GM18499 (cell line): ENCODE measurements around the gene HNRNPCL1.
"Not testable (repeated sequence)": the region's sequence is repeated elsewhere in the genome, so short reads cannot be mapped to it uniquely, and the experiment has no call there.

Experiments
- ATAC-seq: cut with Tn5 transposase; IDR thresholded peaks from one replicate; pipeline ENCODE4 v1.9.1; 2021; ENCODE audit warnings: moderate number of reproducible peaks; ENCODE audit not compliant: insufficient read depth, unreplicated experiment

Gene HNRNPCL1

DNA sequence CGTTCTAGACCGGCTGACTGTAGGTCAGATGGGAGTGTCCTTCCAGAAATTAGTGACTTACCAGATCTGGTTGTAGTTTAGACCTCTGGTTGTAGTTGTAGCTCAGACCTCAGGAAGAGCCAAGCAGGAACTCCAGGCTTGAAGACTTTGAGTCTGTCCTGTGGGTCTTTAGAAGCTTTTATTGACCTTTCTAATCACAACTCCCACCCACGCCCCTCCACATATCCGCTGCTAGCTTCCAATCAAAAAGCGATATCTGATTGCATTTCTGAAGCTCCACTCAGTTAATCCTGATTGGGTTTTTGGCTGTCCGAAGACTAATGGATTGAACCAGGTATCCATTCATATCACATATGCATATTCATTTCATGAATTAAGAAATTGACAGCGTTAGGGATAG, at the start of gene HNRNPCL1:
HNRNPCL1 (minus strand) TSS at position 101 of the 400 bp plus-strand sequence. CDS start 431 bp downstream, outside the sequence.
- not testable (repeated sequence) for ATAC-seq

DNA sequence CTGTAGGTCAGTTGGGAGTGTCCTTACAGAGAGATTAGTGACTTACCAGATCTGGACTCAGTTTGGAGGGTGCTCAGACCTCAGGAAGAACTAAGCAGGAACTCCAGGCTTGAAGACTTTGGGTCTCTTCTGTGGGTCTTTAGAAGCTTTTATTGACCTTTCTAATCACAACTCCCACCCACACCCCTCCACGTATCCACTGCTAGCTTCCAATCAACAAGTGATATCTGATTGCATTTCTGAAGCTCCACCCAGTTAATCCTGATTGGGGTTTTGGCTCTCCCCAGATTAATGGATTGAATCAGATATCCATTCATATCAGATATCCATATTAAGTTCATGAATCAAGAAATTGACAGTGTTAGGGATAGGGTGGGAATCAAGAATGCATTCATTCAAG, 49.6 kb upstream of the HNRNPCL1 start, which contains the start of gene PRAMEF10:
PRAMEF10 (minus strand) TSS at position 101 of the 400 bp plus-strand sequence. CDS start 2,423 bp downstream, outside the sequence.
- ATAC-seq, result not testable (repeated sequence)

DNA sequence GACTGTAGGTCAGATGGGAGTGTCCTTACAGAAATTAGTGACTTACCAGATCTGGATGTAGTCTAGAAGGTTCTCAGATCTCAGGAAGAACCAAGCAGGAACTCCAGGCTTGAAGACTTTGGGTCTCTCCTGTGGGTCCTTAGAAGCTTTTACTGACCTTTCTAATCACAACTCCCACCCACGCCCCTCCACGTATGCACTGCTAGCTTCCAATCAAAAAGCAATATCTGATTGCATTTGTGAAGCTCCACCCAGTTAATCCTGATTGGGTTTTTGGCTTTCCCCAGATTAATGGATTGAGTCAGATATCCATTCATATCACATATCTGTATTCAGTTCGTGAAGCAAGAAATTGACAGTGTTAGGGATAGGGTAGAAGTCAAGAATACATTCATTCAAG, 37.6 kb upstream of the HNRNPCL1 start, which contains the start of gene PRAMEF4:
PRAMEF4 (minus strand) TSS at position 101 of the 400 bp plus-strand sequence. CDS start 2,807 bp downstream, outside the sequence.
- ATAC-seq, result not testable (repeated sequence)

DNA sequence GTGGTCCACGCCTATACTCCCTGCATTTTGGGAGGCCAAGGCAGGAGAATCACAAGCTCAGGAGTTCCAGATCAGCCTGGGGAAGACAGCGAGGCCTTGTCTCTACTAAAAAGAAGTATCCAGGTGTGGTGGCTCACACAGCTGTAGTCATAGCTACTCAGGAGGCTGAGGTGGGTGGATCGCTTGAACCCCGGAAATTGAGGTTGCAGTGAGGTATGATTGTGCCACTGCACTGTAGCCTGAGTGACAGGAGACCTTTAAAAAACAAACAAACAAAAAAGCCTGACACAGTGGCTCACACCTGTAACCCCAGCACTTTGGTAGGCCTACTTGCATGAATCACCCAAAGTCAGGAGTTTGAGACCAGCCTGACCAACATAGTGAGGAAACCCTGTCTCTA, 29.9 kb upstream of the HNRNPCL1 start:
- ATAC-seq, result not testable (repeated sequence)

DNA sequence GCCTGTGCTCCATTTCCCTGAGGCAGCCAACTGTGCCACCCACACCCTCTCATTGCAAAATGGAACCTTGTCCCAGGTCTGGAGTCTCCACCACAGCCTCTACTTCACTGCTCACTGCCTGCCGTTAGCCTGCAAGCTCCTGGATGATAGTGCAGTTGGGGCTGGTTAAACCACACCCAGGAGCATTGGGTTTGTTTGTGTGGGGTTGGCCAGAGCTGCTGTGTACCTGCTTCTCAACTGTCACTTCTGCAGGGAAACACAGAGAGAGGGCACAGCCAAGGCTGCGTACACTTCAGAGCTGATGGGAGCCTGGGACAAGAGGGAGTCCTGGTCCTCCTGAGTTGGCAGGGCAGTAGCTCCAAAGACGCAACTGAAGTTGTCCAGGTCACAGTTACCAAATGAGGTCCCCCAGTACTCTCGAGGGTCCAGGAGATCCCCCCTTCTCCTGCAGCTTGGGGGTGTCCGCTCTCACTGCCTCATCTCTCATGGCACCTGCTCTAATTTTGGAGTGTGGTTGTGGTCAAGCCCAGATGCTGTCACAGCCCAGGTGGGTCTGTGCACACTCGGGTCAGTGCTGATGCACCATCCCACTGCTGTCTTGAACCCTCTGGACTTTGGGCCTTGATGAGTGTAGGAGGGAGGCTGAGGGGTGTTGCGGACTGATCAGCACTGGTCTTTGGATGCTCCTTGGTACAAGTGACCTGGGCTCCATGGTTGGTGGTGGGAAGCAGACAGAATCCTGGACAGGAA, 14.8 kb upstream of the HNRNPCL1 start:
- not testable (repeated sequence) for ATAC-seq

DNA sequence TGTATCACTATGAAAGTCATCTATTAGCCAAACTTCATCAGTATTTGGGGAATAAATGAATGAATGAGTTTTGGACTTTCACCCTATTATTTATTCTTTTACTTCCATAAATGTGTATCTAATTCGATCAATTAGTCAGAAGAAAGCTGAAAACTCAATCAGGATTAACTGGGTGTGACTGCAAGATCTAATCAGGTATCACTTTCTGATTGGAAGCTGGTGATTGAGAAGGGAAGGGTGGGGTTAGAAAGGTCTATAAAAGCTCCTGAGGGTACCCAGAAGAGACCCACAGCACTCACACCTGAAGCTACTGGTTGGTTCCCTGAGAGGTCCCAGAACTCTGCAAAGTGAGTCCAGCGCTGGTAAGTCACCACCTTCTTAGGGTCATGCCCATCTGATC, 8.3 kb upstream of the HNRNPCL1 start, which contains the start of gene PRAMEF2:
PRAMEF2 (plus strand) TSS at position 301 of the 400 bp plus-strand sequence. CDS start 1,924 bp downstream, outside the sequence.
- ATAC-seq, result not testable (repeated sequence)

DNA sequence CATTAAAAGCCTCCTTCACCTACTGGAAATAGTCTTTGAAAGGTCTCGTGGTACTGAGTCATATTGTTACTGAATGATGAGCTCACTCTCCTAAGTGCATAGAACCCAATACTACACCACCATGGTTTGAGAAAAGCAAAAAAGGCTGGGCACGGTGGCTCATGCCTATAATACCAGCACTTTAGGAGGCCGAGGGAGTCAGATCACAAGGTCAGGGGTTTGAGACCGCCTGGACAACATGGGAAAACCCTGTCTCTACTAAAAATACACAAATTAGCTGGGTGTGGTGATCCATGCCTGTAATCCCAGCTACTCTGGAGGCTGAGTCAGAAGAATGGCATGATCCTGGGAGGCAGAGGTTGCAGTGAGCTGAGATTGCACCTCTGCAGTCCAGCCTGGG, 3.3 kb upstream of the HNRNPCL1 start:
- no peak for ATAC-seq

DNA sequence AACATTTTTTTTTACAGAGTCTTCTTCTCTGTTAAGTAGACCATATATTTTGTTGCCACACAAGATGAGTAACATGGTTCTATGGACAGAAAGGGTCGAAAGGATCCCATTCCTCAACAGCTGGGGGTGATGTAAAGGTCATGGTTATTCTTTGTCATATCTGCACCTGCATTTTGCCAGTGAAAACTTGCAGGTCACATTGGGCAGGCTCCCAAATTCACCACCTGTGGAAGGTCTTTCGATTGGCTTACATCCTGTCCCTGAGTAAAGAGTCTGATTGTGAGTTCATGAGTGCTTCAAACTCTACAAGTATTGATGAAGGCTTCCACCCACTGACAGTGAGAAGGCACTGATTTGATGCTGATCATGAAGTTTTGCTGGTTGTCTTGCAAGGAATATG, 15.3 kb downstream of the HNRNPCL1 start:
- ATAC-seq, result not testable (repeated sequence)

DNA sequence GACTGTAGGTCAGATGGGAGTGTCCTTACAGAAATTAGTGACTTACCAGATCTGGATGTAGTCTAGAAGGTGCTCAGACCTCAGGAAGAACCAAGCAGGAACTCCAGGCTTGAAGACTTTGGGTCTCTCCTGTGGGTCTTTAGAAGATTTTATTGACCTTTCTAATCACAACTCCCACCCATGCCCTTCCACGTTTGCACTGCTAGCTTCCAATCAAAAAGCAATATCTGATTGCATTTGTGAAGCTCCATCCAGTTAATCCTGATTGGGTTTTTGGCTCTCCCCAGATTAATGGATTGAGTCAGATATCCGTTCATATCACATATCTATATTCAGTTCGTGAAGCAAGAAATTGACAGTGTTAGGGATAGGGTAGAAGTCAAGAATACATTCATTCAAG, 17.2 kb downstream of the HNRNPCL1 start, which contains the start of gene PRAMEF11:
PRAMEF11 (minus strand) TSS at position 101 of the 400 bp plus-strand sequence. CDS start 2,621 bp downstream, outside the sequence.
- ATAC-seq, result not testable (repeated sequence)

DNA sequence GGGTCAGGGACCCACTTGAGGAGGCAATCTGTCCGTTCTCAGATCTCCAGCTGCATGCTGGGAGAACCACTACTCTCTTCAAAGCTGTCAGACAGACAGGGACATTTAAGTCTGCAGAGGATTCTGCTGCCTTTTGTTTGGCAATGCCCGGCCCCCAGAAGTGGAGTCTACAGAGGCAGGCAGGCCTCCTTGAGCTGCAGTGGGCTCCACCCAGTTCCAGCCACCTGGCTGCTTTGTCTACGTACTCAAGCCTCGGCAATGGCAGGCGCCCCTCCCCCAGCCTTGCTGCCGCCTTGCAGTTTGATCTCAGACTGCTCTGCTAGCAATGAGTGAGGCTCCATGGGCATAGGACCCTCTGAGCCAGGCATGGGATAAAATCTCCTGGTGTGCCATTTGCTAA, 29.5 kb downstream of the HNRNPCL1 start:
- ATAC-seq, result not testable (repeated sequence)

DNA sequence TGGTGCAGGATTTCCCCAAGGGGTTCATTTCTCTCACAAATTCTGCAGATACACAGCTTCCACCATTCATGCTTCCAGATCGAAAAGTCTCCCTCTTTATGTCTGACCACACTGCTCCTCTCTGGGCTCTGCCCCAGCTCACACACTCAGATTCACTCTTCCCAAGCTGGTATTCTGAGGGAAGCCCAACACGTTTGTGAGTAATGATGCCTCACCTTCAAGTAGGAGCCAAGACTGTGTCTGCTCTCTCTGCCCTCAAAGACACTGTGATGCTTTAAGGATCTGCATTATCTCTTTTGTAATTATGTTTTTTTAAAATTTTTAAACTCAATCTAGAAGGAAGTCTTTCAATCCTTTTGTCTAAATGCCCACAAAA, 37.1 kb downstream of the HNRNPCL1 start:
- no peak for ATAC-seq

DNA sequence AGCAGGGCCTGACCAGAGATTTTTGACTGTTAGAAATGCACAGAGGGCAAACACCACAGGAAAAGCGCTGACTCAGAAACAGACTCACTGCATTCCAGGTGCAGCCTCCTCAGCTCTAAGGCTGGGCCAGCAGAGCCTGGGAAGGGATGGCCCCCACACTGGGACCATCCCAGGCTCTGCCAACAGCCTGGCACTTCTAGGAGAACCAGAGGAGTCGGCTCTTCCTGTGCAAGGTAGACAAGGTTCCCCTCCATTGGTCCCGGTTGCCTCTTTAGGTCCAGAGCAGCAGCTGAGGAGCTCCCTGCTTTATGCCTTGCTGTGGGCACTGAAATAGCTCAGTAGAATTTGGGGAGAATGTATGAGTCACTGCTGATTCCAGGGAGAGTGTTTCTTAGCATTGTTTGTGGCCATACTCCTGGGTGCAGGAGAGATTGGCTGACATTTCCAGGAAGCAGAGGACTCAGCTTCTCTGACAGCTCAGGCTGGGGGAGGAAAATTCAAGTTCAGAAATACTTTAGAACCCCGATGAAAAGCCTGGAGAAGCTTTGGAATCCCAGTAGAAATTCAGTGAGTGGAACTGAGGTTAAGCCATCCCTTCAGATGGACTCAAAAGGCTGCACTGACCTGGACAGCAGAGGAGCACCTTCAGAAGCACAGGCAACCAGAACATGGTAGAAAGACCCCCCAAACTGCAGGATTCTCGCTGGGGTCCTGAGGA, 37.7 kb downstream of the HNRNPCL1 start:
- ATAC-seq, result no peak

DNA sequence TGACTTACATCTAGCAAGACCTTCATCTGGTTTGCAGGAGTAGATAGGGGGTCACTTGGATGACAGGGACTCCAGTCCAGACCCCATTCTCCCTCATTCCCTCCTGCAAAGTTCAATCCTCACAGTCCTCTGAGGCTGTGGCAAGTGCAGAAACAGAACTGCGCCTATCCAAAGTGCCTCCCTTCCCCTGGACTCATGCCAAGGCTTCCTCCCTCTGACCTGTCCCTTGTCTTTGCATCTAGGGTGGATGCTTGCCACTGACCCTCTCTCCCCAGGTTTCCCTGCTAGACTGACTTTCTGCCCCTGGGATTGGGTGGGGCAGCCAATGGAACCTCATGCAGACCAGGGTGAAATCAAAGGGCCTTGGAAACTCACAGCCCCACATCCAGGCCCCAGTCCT, 38.6 kb downstream of the HNRNPCL1 start:
- ATAC-seq, result no peak

DNA sequence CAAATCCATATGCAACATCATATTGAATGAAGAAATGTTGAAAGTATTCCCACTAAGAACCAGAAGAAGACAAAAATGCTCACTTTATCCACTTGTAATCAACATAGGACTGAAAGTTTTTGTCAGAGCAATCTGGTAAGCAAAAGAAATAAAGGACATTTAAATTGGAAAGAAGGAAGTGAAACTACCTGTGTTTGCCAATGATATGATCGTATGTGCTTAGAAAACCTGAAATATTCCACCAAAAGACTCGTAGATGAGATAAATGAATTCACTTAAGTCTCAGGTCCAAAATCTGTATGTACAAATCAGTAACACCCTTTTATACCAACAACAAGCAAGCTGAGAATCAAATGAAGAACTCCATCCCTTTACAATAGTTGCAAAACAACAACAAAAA, 48.8 kb downstream of the HNRNPCL1 start:
- no peak for ATAC-seq

DNA sequence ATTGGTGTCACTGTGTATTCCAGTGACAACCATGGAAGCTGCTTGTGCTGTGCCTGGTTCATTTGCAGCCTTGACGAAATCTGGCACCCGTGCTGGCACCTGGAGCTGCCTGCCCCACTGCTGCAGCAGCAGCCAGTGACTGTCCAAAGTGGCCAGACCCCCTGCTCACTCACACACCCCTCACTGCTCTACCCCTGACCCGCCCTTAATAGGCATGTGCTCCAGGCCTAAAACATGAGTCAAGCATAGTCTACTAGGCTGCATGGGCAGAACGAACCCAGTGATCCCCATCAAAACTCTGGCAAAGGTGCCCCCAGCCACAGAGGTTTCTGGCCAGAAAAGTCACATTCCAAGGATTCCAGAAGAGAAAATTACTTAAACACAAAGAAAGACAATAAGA, 49.6 kb downstream of the HNRNPCL1 start:
- no peak for ATAC-seq
